GM12878 (cell line): ENCODE measurements around the gene FUZ. TPM values are rescaled to one million over a fixed set of nuclear protein-coding genes. Genes with fewer than 3 reads are reported as not detected.

ENCODE experiments used
- ATAC-seq: fragments of 200-7000 bp; cut with Tn5 transposase; 3 replicates; pipeline ENCODE4 v1.9.1; 2020; ENCODE audit warnings: mild to moderate bottlenecking, moderate library complexity
- BruUV-seq: library from RNA; stranded (reverse); fragments of 400-500 nt; replicated peaks from 2 replicates; lab custom pipeline; 2021; lab: Mats Ljungman, UMichigan
- CTCF ChIA-PET: fragments of 300-600 bp; sonication (Branson Sonifier 250); formaldehyde crosslinking; extraction: SDS; loops from one replicate; lab custom pipeline; 2021; ENCODE audit warnings: inconsistent platforms; lab: Yijun Ruan, JAX
- POLR2A ChIA-PET: fragments of 350-600 bp; formaldehyde crosslinking; extraction: SDS; loops from one replicate; lab custom pipeline; 2021; ENCODE audit warnings: inconsistent platforms; lab: Charles Lee
- RAD21 ChIA-PET: fragments of 300-600 bp; sonication (Branson Sonifier 250); formaldehyde crosslinking; loops from one replicate; lab custom pipeline; 2023; ENCODE audit warnings: antibody characterized with exemption; ENCODE audit not compliant: unreplicated experiment; lab: Charles Lee
- SMC1A ChIA-PET: fragments of 300-600 bp; sonication (Branson Sonifier 250); formaldehyde crosslinking; loops from one replicate; lab custom pipeline; 2023; ENCODE audit not compliant: unreplicated experiment, uncharacterized antibody; lab: Charles Lee
- DNase-seq: peaks from one replicate; pipeline ENCODE4 v3.0.0-alpha.2; 2011; ENCODE audit warnings: low read depth, low spot score
- FAIRE-seq: peaks from 3 replicates; lab custom pipeline; 2011; peaks lifted over from hg19 to GRCh38; lab: Jason Lieb, UNC
- H2AFZ ChIP-seq: 2 replicates; pipeline ENCODE4 v1.6.0; 2011; ENCODE audit warnings: low read depth, low read length, control low read depth; ENCODE audit not compliant: control insufficient read depth
- H3K27ac ChIP-seq: 2 replicates; pipeline ENCODE4 v1.5.1; 2011; ENCODE audit warnings: control low read depth; ENCODE audit not compliant: control insufficient read depth, insufficient read depth
- H3K27me3 ChIP-seq, 2 experiments: replicated peaks in 1 of 2; 2 replicates each; pipeline versions ENCODE4 v1.6.0 to v1.6.1; 2011; ENCODE audit warnings: low read length in 1 of 2; ENCODE audit not compliant: control insufficient read depth in 2 of 2, insufficient read depth in 2 of 2
- H3K36me3 ChIP-seq, 2 experiments: 2 replicates each; pipeline ENCODE4 v1.5.1; 2011; ENCODE audit warnings: low read length in 1 of 2; ENCODE audit not compliant: control insufficient read depth in 2 of 2, insufficient read depth in 2 of 2
- H3K4me1 ChIP-seq: 2 replicates; pipeline ENCODE4 v1.6.1; 2011; ENCODE audit warnings: mild to moderate bottlenecking, low read length, moderate library complexity, mixed read lengths; ENCODE audit not compliant: control insufficient read depth, insufficient read depth
- H3K4me2 ChIP-seq: 2 replicates; pipeline ENCODE4 v1.6.0; 2011; ENCODE audit warnings: control low read depth; ENCODE audit not compliant: control insufficient read depth, insufficient read depth
- H3K4me3 ChIP-seq: fragments of 200-600 bp; sonication (generic); 2 replicates; pipeline ENCODE4 v1.5.1; 2016
- H3K79me2 ChIP-seq: 2 replicates; pipeline ENCODE4 v1.6.0; 2011; ENCODE audit warnings: low read length; ENCODE audit not compliant: control insufficient read depth, insufficient read depth
- H3K9ac ChIP-seq: 2 replicates; pipeline ENCODE4 v1.8.0; 2011; ENCODE audit warnings: low read length, control low read depth, mixed read lengths; ENCODE audit not compliant: control insufficient read depth, insufficient read depth
- H3K9me3 ChIP-seq: replicated peaks from 3 replicates; pipeline ENCODE4 v1.5.1; 2011; ENCODE audit warnings: mild to moderate bottlenecking, low read length; ENCODE audit not compliant: control insufficient read depth, insufficient read depth
- H4K20me1 ChIP-seq: 2 replicates; pipeline ENCODE4 v1.6.0; 2011; ENCODE audit not compliant: control insufficient read depth, insufficient read depth
- BACH1 ChIP-seq: fragments of 450-650 bp; IDR thresholded peaks from 2 replicates; pipeline ENCODE4 v1.6.1; 2017; ENCODE audit warnings: mild to moderate bottlenecking, borderline replicate concordance
- DPF2 ChIP-seq: fragments of 450-650 bp; IDR thresholded peaks from 2 replicates; pipeline ENCODE4 v1.6.1; 2017; ENCODE audit warnings: mild to moderate bottlenecking
- IKZF2 ChIP-seq, 2 experiments: fragments of 450-650 bp; IDR thresholded peaks; 2 replicates each; pipeline ENCODE4 v1.6.1; 2017; ENCODE audit warnings: mild to moderate bottlenecking in 2 of 2, moderate library complexity in 2 of 2
- KLF5 ChIP-seq: fragments of 450-650 bp; IDR thresholded peaks from 2 replicates; pipeline ENCODE4 v1.6.1; 2014; ENCODE audit warnings: mild to moderate bottlenecking; ENCODE audit not compliant: partially characterized antibody
- NR2C1 ChIP-seq: fragments of 450-650 bp; IDR thresholded peaks from 2 replicates; pipeline ENCODE4 v1.6.1; 2017; ENCODE audit warnings: antibody characterized with exemption, mild to moderate bottlenecking, moderate library complexity
- SMAD1 ChIP-seq: fragments of 450-650 bp; IDR thresholded peaks from 2 replicates; pipeline ENCODE4 v1.6.1; 2018; ENCODE audit warnings: mild to moderate bottlenecking, low read depth; ENCODE audit not compliant: partially characterized antibody
- SMARCA5 ChIP-seq: fragments of 450-650 bp; IDR thresholded peaks from 2 replicates; pipeline ENCODE4 v1.6.1; 2017; ENCODE audit warnings: mild to moderate bottlenecking
- STAT1 ChIP-seq: fragments of 450-650 bp; conservative IDR thresholded peaks from 2 replicates; pipeline ENCODE4 v1.6.1; 2014; ENCODE audit warnings: antibody characterized with exemption, mild to moderate bottlenecking
- SUZ12 ChIP-seq: fragments of 200-600 bp; sonication (generic); IDR thresholded peaks from one replicate; pipeline ENCODE4 v1.6.1; 2018; ENCODE audit warnings: antibody characterized with exemption, mild to moderate bottlenecking; ENCODE audit not compliant: unreplicated experiment
- TAF1 ChIP-seq: IDR thresholded peaks from 2 replicates; pipeline ENCODE4 v1.6.1; 2011; ENCODE audit warnings: mild to moderate bottlenecking, low read depth, low read length, borderline replicate concordance
- TBL1XR1 ChIP-seq: IDR thresholded peaks from 2 replicates; pipeline ENCODE4 v1.6.1; 2012; ENCODE audit warnings: low read depth, low read length, improper control_type of control experiment
- ZNF207 ChIP-seq: fragments of 450-650 bp; IDR thresholded peaks from 2 replicates; pipeline ENCODE4 v1.6.1; 2014; ENCODE audit warnings: antibody characterized with exemption, mild to moderate bottlenecking, borderline replicate concordance
- ZNF24 ChIP-seq: fragments of 450-650 bp; IDR thresholded peaks from 2 replicates; pipeline ENCODE4 v1.6.1; 2017; ENCODE audit warnings: antibody characterized with exemption, mild to moderate bottlenecking
- ZNF274 ChIP-seq: IDR thresholded peaks from one replicate; pipeline ENCODE4 v1.8.0; 2011; ENCODE audit not compliant: insufficient read length, insufficient read depth
- ZNF384 ChIP-seq: IDR thresholded peaks from 2 replicates; pipeline ENCODE4 v1.6.1; 2012; ENCODE audit warnings: low read depth, mild to moderate bottlenecking, low read length, improper control_type of control experiment, borderline replicate concordance
- ZNF592 ChIP-seq: fragments of 450-650 bp; IDR thresholded peaks from 2 replicates; pipeline ENCODE4 v1.6.1; 2017; ENCODE audit warnings: mild to moderate bottlenecking, moderate library complexity
- WGBS: methylation state at CpG from one replicate; pipeline ENCODE4 v1.1.6; 2016; ENCODE audit warnings: low lambda C conversion rate; ENCODE audit not compliant: insufficient replicate concordance, insufficient coverage; ENCODE audit errors: missing lambda C conversion rate; 5-methylcytosine and 5-hydroxymethylcytosine counted together
- in situ Hi-C: fragments of 300-500 bp; cut with MboI; formaldehyde crosslinking; loops from 9 replicates; pipeline ENCODE4 v1.14.3; 2018; ENCODE audit warnings: mixed read lengths
- intact Hi-C: fragments of 100-400 bp; cut with micrococcal nuclease; formaldehyde crosslinking; loops from one replicate; pipeline ENCODE4 v1.14.2; 2022; ENCODE audit not compliant: unreplicated experiment
- polyA plus RNA-seq, 11 experiments: library from polyadenylated mRNA; depleted of rRNA in 4 of 11; unstranded in 6 of 11; stranded (reverse) in 5 of 11; fragments of >200 nt; fragmentation: Nextera tagmentation in 4 of 11; fragmentation: Illumina TruSeq in 1 of 11; extraction: Ambion mirVana in 4 of 11; extraction: Trizol in 1 of 11; gene quantifications; 1 replicate in 1 of 11; 2 replicates in 10 of 11; pipeline versions ENCODE4 v1.2.1 to v1.2.3, GENCODE V29; 2011 to 2016; ENCODE audit warnings: inconsistent platforms in 2 of 11, missing spikeins in 2 of 11, low read depth in 1 of 11
- total RNA-seq, 4 experiments: library from RNA; depleted of rRNA in 3 of 4; stranded (reverse); fragments of >200 nt in 3 of 4; fragmentation: Illumina TruSeq in 1 of 4; extraction: Trizol in 1 of 4; gene quantifications; 2 replicates each; pipeline versions ENCODE4 v1.2.1 to v1.2.3, GENCODE V29; 2013 to 2021

FUZ gene
- total and polyA plus RNA-seq, 10 of the 15 experiments (the other 5 are each of a cell fraction or from before 2014, with no cell fraction given) = 0.18 to 11.5 (median 8.8) TPM

GRCh38 chr19:49850487-49851342 is 37.6 kb upstream of the FUZ start, which contains the start of gene PTOV1:
PTOV1 (plus strand) TSS chr19:49851159.
- Histone ChIP-seq H3K36me3 (peaks cover 0 to 1% of the 10 kb centered on the region in 2 experiments; a peak in 1 of 4 replicates), H3K9me3 (peaks cover 5% of the 10 kb centered on the region; the same call in 2 of the 3 replicates), H3K27me3 (no peaks in the 10 kb centered on the region), H2AFZ (peak within 1 kb of the TSS; percentile 92), H3K9ac (peak within 1 kb of the TSS; percentile 90), H3K4me1 (peaks cover 26% of the 10 kb centered on the region), H3K4me3 (peak within 1 kb of the TSS; percentile 71), H3K27ac (peak within 1 kb of the TSS; percentile 64), H3K4me2 (peak within 1 kb of the TSS; percentile 94), H4K20me1 (no peaks in the 10 kb centered on the region), H3K79me2 (peaks cover 6% of the 10 kb centered on the region)
- ATAC-seq (peak; percentile 91), DNase-seq (peak; percentile 59), FAIRE-seq (peak; percentile 59)
- TSS peak; percentile 68 for BruUV-seq
- ChIA-PET RAD21 (interaction anchor here (0.6 to 1.5 kb wide), 6 partner anchors 13 to 39 kb away, joined by 3 to 9 read pairs (median 4); partner anchors contain the start of genes FUZ and PNKP), SMC1A (interaction anchor here (0.8 to 1.8 kb wide), 5 partner anchors 18 to 84 kb away, joined by 3 to 5 read pairs (median 4); partner anchors contain the start of gene MED25), POLR2A (interaction anchor here (0.6 to 2.4 kb wide), 12 partner anchors 16 to 211 kb away, joined by 3 to 25 read pairs (median 4); partner anchors contain the start of genes AKT1S1, FUZ, MED25 and RRAS), CTCF (interaction anchor here (0.7 to 2.1 kb wide), 4 partner anchors 12 to 61 kb away, joined by 3 to 6 read pairs (median 4); partner anchors contain the start of gene PNKP)
- in situ Hi-C loops (no loop called here), intact Hi-C loops (loop anchor here (2.0 kb wide), 2 partner anchors 26 to 38 kb away; partner anchors contain the start of genes AKT1S1, FUZ and TBC1D17)
- WGBS = 7% methylated on average over 77 of the region's 98 CpGs
- TF ChIP-seq ZNF24 = no peak
- peak; percentile 81 for TF ChIP-seq BACH1
- 0 out of 2 replicates have a peak, but pooled peaks have one; percentile 19 for TF ChIP-seq ZNF592
- TF ChIP-seq TBL1XR1 = no peak
- peak; percentile 26; the same call in 1 of the 2 replicates for TF ChIP-seq NR2C1
- TF ChIP-seq IKZF2 (IDR thresholded peaks at IDR 0.05) = peak; percentile 23 to 24; a peak in 1 of 4 replicates
- no peak for TF ChIP-seq ZNF274
- TF ChIP-seq DPF2 = 0 out of 2 replicates have a peak, but pooled peaks have one; percentile 61
- TF ChIP-seq TAF1 = peak; percentile 39; the same call in 1 of the 2 replicates
- peak; percentile 98 for TF ChIP-seq KLF5
- TF ChIP-seq STAT1 = peak; percentile 68; the same call in 1 of the 2 replicates
- peak; percentile 91 for TF ChIP-seq SMARCA5
- no peak for TF ChIP-seq ZNF384
- TF ChIP-seq SMAD1 = peak; percentile 21
- TF ChIP-seq ZNF207 = peak; percentile 90
- TF ChIP-seq SUZ12 = no peak
